Gastroesophageal sphincter (tissue), 3 donors: Measurements from ENCODE around the gene C1orf21.

Experiments used
- CTCF ChIP-seq, 4 experiments: fragments of 200-600 bp in 2 of 4; fragments of 450-650 bp in 2 of 4; sonication (generic) in 1 of 4; IDR thresholded peaks; one replicate each; pipeline ENCODE4 v1.5.1; 2017 to 2019; ENCODE audit warnings: antibody characterized with exemption in 4 of 4, mild to moderate bottlenecking in 2 of 4, moderate library complexity in 2 of 4
- EP300 ChIP-seq: sonication (generic); formaldehyde crosslinking; IDR thresholded peaks from one replicate; pipeline ENCODE4 v1.6.1; 2017; ENCODE audit warnings: antibody characterized with exemption, mild to moderate bottlenecking
- POLR2AphosphoS5 ChIP-seq: sonication (generic); formaldehyde crosslinking; IDR thresholded peaks from one replicate; pipeline ENCODE4 v1.6.1; 2017; ENCODE audit warnings: antibody characterized with exemption

GRCh38 chr1:184639205-184639604, 252.4 kb downstream of the C1orf21 start:
- TF ChIP-seq CTCF (IDR thresholded peaks at IDR 0.05) (no peak), EP300 (no peak), POLR2AphosphoS5 (no peak)
